Fibroblast of peridontal ligament (primary cell): ENCODE data around the gene ARMC2.
"Not testable (repeated sequence)": the region's sequence is repeated elsewhere in the genome, so short reads cannot be mapped to it uniquely, and the experiment has no call there.

Source experiments
- DNase-seq: peaks from one replicate; pipeline ENCODE4 v3.0.0-alpha.2; 2010; ENCODE audit errors: extremely low read depth

The ARMC2 gene, protein sequence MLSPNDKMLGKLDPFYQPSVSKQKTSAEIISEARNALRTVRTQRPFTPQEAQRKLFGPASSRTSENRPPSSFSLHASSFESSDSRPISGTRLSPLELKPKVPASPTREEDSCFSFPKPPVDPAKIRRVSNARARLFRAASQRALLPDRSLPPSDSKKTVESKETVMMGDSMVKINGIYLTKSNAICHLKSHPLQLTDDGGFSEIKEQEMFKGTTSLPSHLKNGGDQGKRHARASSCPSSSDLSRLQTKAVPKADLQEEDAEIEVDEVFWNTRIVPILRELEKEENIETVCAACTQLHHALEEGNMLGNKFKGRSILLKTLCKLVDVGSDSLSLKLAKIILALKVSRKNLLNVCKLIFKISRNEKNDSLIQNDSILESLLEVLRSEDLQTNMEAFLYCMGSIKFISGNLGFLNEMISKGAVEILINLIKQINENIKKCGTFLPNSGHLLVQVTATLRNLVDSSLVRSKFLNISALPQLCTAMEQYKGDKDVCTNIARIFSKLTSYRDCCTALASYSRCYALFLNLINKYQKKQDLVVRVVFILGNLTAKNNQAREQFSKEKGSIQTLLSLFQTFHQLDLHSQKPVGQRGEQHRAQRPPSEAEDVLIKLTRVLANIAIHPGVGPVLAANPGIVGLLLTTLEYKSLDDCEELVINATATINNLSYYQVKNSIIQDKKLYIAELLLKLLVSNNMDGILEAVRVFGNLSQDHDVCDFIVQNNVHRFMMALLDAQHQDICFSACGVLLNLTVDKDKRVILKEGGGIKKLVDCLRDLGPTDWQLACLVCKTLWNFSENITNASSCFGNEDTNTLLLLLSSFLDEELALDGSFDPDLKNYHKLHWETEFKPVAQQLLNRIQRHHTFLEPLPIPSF

DNA sequence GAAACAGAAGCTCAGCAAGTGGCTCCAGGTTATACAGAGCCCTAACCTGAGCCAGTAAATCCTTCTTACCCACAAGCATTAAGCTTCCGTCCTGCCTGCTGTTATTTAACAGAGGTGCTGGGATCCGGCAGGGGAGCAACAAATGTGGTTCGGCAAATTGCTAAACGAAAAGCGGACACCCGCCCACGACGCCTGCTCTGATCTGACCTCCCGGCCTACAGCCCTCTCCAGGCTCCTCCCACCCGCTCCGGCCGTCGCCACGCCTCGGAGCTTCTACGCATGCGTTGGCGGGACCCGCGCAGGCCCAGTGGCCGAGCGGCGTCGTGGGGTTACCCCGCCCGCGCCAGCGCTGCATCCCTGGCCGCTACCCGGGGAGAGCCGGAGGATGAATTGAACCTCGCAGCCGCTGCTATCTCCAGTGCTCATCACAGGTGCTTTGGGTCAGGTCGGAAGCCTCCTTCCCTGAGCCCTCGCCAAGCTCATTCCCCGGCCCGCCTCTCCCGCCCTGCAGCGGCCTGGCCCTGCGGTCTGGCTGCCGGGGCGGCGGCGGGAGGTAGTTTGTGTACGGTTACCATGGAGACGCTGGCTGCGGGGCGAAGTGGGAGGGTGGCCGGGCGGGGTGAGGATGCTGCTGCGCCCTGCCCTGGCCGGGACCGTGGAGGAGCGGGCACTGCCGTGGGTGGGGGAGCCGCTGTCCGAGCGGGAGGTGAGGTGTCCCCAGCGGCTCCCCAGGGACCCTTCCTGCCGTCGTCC lies at the start of gene ARMC2:
ARMC2 (plus strand) TSS at position 307 of the 753 bp plus-strand sequence. CDS start 5,846 bp downstream, outside the sequence.
- peak; percentile 78 for DNase-seq

DNA sequence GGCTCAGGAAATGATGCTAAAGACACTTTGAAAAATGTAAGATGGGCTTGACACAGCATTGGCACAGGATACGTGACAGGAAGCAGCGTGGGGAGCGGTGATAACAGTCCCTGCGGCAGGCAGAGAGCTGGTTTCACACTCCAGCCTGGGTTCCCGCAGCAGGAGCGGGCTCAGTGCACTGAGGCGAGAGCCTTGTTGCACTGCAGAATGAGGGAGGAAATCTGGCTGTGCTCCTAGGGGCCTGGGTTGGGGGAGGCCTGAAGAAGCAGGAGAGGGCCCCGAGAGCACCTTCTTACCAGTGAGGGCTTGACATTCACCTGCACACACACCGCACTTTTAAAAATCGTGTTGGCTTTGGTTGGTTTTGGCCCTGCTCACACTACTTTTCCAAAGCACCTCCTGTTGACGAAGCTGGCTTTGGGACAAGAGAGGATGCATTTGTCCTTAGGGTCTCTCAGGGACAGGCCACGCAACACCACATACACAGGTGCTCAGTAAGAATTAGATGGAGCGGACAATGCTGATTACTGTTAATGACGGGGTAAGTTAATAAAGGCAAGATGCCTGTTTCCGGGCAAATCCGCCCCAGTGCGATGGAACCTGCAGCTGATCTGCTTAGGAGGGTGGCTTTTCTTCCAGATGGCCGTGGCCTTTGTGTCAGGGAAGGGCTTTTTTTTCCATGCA lies 49.4 kb upstream of the ARMC2 start:
- no peak for DNase-seq

DNA sequence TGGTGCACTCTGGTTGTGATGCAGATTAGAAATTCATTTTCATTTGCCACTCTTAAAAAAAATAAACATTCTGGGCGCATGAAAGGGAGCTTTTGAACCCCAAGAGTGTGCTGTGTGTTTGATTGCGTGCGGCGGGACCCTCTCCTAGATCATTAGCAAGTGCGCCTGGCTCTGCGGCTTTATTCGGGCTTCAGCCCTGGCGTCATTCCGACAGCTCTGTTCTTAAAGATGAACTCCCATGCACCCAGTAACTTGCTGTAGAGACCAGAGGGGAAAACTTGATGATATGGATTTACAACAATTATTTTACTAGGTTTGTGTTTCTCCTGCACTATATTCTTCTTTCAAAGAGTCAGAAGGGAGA lies 48.9 kb upstream of the ARMC2 start:
- no peak for DNase-seq

DNA sequence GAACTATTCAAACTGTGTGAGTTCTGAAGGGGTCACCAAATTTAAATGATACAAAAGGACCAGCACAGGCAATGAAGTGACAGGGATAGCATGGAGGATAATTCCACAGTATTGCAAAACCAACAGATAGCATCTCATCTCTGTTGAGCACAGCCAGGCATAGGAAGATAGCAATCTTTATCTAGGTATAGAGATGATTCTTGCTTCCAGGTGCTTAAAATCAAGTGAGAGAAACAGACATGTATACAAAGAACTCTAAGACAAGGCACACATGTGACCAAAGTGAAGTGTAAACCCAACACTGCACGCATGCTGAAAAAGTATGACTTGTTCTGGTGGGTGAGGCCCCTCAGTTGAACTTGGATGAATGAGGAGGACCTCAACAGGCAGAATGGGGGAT lies 48.4 kb upstream of the ARMC2 start:
- DNase-seq: no peak

DNA sequence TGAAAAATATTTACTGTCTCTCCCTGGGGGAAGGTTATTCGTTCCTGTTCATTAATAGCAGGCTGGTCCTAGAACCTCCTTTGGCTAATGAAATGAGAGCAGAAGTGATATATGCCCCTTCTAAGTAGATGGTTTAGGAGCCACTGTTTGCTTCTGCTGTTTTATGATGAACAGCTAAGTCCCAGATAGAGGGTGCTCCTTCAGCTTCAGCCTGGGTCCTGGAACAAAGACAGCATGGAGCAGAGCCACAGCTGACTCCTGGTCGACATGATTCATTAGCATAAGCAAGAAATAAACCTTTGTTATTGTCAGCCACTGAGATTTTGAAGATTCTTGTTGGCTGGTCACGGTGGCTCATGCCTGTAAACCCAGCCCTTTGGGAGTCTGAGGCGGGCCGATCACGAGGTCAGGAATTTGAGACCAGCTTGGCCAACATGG lies 47.8 kb upstream of the ARMC2 start:
- peak; percentile 31 for DNase-seq

DNA sequence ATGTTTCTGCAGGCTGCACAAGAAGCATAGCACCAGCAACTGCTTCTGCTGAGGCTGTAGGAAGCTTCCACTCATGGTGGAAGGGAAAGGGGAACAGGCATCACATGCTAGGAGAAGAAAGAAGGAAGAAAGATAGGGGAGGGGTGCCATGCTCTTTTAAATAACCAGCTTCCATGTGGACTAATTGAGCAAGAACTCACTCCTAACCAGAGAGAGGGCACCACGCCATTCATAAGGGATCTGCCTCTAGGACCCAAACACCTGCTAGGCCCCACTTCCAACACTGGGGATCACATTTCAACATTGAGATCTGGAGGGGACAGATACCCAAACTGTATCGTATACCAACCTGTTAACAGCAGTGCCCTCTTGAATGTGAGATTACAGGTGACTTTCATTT lies 46.9 kb upstream of the ARMC2 start:
- no peak for DNase-seq

DNA sequence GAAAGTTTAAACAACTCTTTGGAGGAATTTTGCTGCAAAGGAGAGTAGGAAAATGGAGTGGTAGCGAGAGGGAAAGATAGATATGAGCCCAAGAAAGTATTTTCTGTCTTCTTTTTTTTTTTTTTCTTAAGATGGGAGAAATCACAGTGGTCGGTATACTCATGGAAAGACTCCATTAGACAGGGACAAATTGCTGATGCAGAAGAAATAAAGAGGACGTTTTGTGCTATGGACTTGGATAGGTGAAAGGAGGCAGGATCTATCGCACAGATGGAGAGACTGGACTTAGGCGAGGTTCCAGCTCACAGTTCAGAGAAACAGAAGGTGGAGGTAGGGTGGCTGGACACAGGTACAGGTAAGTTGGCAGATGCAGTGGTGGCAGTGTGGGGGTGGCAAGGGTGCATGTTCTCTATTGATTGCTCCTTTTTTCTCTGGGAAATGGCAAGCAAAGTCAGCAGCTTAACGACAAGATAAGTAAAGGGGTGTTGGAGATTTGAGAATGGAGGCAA lies 44.2 kb upstream of the ARMC2 start:
- no peak for DNase-seq

DNA sequence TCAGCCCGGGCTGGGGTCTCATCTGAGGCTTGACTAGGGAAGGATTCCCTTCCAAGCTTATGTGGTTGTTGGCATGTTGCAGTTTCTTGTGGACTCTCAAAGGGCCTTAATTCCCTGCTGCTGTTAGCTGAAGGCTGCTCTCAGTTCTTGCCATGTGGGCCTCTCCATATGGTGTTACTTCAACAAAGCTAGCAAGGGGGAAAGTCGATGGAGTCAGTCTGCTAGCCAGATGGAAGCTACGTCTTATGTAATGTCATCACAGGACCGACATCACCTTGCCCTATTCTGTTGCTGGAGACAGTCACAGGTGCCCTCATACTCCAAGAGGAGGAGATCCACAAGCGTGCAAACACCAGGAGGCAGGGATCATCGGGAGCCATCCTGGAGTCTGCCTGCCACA lies 43.3 kb upstream of the ARMC2 start:
- DNase-seq: no peak

DNA sequence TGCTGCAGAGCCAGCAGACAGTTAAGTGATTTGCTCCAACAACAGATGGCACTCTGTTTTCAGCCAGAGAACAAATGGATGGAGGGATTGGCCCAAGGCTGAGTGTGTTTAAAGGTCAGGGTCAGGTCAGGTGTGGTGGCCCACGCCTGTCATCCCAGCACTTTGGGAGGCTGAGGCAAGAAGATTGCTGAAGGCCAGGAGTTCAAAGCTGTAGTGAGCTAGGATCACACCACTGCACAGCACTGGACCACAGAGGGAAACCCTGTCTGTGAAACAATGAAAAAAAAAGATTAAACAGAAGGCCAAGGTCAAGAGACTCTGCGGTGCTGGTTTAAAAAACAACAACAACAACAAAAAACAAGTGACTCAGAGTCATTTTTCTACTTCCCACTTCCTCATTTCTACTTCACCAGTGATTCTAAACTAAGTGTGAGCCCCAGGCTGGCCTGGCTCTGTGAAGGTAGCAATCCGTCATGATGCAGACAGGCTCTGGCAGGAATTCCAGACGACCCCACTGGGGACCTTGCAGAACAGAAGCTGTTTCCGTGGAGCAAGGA lies 42.5 kb upstream of the ARMC2 start:
- DNase-seq: no peak

DNA sequence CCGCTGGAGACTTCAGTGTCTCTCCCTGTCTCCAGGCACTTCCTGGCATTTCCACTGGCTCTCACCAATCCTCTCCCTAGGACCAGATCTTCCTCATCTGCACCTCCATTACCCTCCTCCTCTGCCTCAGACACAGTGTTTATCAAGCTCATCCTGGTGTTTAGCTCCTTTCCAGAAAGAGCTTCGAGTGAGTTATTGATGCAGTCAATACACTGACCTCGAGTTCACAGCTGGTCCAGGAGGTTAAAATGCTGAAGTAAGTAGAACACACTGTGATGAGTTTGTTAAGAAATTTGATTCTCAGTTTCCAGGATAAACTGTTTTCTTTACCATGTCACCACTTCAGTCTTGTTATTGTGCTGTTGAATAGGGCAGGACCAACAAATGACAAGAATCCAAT lies 42.1 kb upstream of the ARMC2 start:
- DNase-seq: no peak

DNA sequence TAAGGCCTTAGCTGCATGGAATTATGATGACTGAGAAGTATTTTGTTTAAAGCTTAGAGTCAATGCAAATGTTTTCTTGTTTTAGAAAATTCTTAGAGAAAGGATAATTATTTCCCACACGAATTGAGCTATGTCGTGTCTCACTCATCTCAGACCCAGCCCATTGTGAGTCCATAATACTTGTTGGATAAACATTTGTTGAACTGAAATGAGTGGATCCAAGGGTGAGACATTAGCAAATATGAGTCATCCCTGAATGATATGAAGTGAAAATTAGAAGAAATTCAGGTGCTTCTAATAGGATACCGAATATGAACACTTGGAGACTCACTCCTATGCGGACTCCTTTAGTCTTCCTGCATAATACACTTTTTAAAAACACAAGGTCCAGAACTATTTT lies 41.6 kb upstream of the ARMC2 start:
- DNase-seq: no peak

DNA sequence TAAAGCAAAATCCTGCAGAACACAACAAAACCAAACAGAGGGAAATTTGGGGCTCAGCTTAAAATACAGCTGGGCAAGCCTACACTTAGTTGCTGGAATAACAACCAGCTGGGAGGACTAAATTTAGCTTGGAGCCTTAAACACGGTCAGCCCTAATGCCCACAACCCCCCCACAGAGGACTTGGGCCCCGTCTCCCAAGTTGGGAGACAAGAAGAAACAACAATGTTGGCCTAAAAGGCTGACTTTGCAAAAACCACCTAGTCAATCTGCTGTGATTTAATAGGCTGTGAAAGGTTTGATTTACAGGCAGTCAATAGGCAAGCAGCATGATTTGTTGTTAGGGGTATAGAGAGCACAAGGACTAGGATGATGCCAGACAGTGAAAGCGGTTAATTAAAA lies 40.3 kb upstream of the ARMC2 start:
- no peak for DNase-seq

DNA sequence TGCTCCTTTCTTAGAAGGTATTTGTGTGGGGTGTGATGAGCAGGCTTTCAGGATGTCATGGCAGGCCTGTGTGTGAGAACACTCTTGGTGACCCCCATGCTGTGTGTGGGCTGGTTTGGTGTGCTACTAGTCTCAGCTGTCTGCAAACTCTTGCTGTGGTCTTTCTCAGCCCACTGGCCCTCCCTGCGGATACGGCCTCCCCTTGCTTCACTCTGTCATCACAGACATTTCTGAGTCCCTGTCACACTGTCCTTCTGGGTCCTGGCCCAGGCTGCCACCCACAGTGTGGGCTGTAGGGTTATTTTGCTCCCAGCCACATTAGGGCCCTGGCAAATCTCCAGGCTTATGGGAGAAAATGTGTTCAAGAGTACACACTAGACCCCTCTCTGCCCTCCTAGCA lies 39.0 kb upstream of the ARMC2 start:
- DNase-seq: no peak

DNA sequence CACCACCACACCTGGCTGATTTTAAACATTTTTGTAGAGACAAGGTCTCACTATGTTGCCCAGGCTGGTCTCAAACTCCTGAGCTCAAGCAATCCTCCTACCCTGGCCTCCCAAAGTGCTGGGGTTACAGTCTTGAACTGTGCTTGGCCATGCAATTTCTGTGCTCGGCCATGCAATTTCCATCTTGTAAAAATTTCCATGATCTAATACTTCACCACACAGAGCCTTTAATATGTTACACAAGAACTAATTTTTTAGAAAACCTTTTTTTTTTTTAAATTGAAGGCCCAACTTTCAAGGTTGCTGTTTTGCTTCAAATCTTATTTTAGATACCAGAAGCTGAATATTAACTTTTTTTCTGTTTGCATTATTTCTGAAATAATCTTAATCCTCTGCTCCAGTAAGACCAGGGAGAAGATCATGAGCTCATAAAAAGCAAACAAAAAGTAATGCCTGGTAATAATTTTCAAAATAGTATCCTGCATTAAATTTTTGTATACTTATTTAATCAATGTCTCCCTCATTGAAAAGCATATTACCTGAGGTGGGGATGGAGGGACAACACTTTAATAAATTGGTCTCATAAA lies 38.1 kb upstream of the ARMC2 start:
- DNase-seq: no peak

DNA sequence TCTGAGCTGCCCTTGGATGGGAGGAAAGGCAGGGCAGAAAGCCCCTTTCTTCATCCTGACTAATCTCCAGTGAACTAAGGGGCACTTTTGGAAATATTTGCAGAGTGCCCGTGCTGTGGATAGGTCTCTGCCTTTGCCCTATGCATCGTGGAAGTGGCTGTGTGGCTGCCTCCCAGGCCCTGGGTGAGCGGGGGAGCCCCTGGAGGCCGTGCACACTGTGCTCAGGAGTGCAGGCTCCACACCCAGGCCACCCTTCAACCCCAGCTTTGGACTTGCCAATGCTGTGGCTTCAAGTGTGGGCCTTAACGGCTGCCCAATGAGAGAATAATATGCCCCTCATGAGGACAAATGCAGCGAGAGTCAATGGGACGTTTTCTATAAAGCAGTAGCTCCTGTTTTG lies 36.7 kb upstream of the ARMC2 start:
- no peak for DNase-seq

DNA sequence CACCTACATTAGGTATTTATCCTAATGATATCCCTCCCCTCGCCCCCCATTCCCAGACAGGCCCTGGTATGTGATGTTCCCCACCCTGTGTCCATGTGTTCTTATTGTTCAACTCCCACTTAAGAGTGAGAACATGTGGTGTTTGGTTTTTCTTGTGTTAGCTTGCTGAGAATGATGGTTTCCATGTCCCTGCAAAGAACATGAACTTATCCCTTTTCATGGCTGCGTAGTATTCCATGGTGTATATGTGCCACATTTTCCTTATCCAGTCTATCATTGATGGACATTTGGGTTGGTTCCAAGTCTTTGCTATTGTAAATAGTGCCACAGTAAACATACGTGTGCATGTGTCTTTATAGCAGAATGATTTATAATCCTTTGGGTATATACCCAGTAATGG lies 35.0 kb upstream of the ARMC2 start:
- DNase-seq: not testable (repeated sequence)

DNA sequence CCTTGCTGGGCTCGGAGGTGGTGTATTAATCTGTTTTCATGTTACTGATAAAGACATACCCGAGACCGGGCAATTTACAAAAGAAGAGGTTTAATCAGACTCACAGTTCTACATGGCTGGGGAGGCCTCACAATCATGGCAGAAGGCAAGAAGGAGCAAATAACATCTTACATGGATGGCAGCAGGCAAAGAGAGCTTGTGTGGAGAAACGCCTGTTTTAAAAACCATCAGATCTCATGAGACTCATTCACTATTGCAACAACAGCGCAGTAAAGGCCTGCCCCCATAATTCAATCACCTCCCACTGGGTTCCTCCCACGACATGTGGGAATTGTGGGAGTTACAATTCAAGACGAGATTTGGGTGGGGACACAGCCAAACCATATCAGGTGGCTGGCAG lies 30.9 kb upstream of the ARMC2 start:
- not testable (repeated sequence) for DNase-seq

DNA sequence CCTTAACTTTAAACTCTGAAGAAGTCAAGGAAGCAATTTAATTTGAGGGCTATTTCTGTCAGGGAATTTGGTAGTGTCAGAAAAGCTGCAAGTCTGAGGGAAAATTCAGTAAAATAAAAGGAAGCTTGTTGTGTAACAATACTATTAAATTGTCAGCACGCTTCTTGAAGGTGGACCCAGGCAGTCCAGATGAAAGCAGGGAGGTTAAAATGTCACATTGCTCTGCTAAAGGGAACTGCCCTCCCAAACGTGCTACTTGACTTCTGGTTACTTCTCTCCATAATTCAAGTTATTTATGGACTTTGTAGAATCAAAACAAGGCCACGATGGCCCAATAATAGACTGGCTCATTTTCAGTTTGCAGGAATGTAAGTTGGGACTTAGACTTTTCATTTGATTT lies 28.2 kb upstream of the ARMC2 start:
- no peak for DNase-seq

DNA sequence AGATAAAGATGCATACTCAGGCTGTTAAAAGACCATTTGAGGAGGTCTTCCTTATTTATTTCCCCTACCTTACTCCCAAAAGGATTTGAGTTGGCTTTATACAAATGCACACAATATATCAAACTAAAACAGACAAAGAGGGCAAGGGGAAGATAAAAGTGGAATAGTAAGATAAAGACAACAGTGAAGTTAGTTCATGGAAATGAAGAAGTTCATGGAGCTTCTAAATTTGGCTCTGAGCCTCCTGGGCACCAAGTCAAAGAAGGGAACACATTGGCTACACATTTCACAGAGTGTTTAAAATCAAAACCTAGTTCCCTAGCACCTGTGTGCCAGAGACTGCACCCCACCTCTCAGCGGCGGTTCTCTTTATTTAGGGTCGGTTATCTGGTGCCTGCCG lies 25.8 kb upstream of the ARMC2 start:
- no peak for DNase-seq

DNA sequence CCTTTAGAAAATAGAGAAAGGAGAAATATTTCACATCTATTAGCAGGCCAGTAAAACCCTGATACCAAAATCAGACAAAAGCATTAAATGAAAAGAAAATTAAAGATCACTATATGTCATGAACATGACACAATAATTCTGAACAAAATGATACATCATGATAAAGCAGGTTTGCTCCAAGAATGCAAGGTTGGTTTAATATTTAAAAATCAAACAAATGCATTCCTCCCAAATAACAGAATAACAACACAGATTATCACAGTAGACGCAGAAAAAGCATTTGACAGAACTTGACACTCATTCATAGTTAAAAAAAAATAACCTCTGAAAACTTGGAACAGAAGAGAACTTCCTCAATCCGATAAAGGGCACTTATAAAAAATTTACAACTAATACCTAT lies 22.9 kb upstream of the ARMC2 start:
- no peak for DNase-seq

DNA sequence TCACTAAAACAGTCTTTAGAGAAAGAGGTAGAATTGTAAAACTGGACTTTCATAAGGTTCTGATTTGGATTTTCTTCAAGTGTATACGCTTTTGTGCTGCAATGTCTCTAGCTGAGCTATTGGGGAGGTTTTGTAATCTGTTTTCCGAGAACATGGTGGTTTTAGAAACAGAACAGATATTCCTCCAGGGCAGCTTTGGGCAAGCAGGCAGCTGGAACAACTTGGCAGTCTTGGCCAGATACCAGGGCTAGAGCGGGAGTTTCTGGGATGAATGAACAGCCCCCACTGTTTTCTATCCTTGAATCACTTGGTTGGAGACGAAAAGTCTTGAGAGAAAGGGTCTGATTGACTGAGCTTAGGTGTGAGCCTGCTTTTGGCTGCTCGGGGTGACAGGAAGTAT lies 17.1 kb upstream of the ARMC2 start:
- DNase-seq: peak; percentile 85
